Stimulated activated effector memory CD8-positive, alpha-beta T cell treated with anti-CD3 and anti-CD28 coated beads, Interleukin-12 subunit alpha, Interleukin-12 subunit beta, amount 100 ng/mL, for 72 hours (primary cell): ENCODE measurements around the gene C6orf118.
A peak's percentile ranks its signal among the peaks of the same experiment; 100 is the strongest.

ENCODE experiments used
- ATAC-seq: fragments of 150-1000 bp; cut with Tn5 transposase; 2 replicates; pipeline ENCODE4 v1.10.0; 2021
- DNase-seq, 2 donors: peaks; one replicate each; pipeline ENCODE4 v3.0.0; 2021 to 2022; ENCODE audit warnings: low spot score in 2 of 2
- H3K27ac Mint-ChIP-seq: one replicate; pipeline ENCODE4 v1.8.0; 2022; ENCODE audit warnings: mild to moderate bottlenecking, mixed read lengths
- H3K36me3 Mint-ChIP-seq: one replicate; pipeline ENCODE4 v1.8.0; 2022; ENCODE audit warnings: mild to moderate bottlenecking, mixed read lengths
- H3K4me1 Mint-ChIP-seq: one replicate; pipeline ENCODE4 v1.8.0; 2022; ENCODE audit warnings: mixed read lengths
- H3K4me3 Mint-ChIP-seq: one replicate; pipeline ENCODE4 v1.8.0; 2022; ENCODE audit warnings: mild to moderate bottlenecking, mixed read lengths
- H3K9me3 Mint-ChIP-seq: one replicate; pipeline ENCODE4 v1.8.0; 2022; ENCODE audit warnings: mixed read lengths

The C6orf118 gene

DNA sequence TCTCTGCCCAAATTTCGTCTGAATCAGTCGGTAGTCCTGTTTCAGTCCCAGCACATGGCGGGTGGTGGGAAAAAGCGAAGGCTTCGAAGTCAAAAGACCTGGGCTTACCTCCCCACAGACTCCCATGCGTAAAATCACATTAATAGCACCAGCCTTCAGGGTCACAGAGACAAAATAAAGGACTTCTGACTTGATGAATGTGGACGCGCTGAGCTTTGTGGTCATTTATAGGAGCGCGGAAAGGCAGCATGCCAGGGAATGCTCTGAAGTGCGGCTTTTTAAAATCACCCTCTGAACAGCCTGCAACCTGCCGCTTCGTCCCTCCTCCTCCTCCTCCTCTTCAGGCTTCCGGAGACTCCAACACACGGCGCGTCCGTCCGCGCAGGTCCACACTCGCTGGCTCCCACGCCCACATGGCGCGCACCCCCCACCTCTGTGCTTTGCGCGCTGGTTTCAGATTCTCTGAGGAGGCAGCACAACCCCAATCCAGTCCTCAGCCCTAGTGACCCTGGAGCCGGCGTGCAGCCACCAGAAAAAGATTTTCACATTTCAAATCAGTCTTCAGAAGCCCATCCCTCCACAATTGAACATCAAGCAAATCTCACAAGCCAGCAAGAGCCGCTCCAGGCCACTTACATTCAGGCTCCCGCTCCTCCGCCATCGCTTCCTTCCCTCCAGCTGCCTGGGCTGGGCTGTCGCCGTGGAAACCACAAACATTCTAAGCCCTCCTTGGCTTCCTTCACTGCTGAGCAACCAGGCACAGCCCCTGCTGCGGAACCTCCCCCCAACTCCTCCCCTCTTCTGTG lies at the start of gene C6orf118:
Gene C6orf118, minus strand, starts transcription at position 680 of the 806 bp plus-strand sequence. Its CDS starts 19 bp downstream, at position 661.
- no peak for ATAC-seq
- H3K4me3 Mint-ChIP-seq: peak within 1 kb of the TSS; percentile 43
- no peaks in the 10 kb centered on the region for H3K36me3 Mint-ChIP-seq
- peaks cover 8% of the 10 kb centered on the region for H3K4me1 Mint-ChIP-seq
- no peak for DNase-seq
- peaks cover 4% of the 10 kb centered on the region for H3K9me3 Mint-ChIP-seq
- no peak within 1 kb of the TSS for H3K27ac Mint-ChIP-seq

DNA sequence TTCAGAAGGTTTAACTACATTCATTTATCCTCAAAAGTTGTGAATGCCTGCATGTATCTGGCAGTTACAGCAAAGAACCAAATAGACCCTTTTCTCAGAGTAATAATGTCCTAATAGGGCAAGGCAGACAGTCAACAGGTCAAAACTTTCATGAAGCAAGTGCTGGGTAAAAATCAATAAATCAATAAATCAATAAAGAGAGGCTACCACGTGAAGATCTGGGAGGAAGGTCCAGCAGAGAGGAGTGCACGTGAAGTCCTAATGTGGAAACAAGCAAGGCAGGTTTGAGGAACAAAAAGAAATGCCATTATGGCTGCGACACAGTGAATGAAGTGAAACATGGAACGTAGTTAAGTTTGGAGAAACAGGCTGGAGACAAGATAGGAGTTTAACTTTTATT lies 36.3 kb upstream of the C6orf118 start:
- ATAC-seq (no peak), DNase-seq (no peak)
- Mint-ChIP-seq H3K36me3 (no peaks in the 10 kb centered on the region), H3K4me3 (no peak overlapping the region), H3K27ac (no peak overlapping the region), H3K9me3 (peaks cover 20% of the 10 kb centered on the region), H3K4me1 (no peaks in the 10 kb centered on the region)

DNA sequence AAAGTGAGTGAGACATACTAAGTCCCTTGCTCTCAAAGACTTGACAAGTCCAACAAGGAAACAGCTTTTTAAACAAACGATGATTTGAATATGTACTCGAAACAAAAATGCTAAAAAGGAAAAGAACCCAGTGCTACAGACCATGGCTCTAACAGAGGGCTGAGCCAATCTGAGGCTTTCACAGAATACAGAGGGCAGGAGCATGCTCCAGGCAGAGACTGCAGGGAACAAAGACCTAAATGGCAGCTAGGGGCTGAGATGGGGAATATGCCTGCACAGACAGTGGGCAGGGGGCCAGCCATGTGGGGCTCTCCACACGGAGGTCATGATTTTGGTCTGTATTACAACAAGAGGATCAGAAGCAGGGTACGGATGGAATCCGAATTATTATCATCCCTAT lies 31.1 kb upstream of the C6orf118 start:
- H3K4me3 Mint-ChIP-seq: no peak overlapping the region
- no peaks in the 10 kb centered on the region for H3K4me1 Mint-ChIP-seq
- DNase-seq (no peak), ATAC-seq (no peak)
- peaks cover 2% of the 10 kb centered on the region for H3K9me3 Mint-ChIP-seq
- no peaks in the 10 kb centered on the region for H3K36me3 Mint-ChIP-seq
- no peak overlapping the region for H3K27ac Mint-ChIP-seq

DNA sequence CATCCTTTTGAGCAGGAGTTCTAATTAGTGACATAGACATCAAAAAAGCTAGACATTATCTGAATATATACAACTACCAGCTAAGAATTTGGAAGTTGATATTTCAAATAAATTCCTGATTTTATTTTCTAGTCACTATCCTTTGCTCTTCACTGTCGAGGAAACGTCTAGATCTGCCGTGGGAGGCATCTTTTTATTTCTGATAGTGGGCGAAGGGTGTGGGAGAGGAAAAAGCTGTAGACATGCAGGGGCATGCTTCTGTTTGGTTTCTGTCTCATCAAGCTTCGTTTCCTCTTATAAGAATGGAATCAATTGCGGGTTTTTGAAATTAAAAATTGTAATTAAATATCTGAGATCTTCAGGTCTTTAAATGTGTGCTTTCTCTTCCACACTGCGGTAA lies 16.2 kb upstream of the C6orf118 start:
- no peak overlapping the region for H3K4me3 Mint-ChIP-seq
- H3K4me1 Mint-ChIP-seq: no peaks in the 10 kb centered on the region
- no peak for DNase-seq
- H3K9me3 Mint-ChIP-seq: peaks cover 3% of the 10 kb centered on the region
- H3K36me3 Mint-ChIP-seq: no peaks in the 10 kb centered on the region
- no peak overlapping the region for H3K27ac Mint-ChIP-seq
- no peak for ATAC-seq

DNA sequence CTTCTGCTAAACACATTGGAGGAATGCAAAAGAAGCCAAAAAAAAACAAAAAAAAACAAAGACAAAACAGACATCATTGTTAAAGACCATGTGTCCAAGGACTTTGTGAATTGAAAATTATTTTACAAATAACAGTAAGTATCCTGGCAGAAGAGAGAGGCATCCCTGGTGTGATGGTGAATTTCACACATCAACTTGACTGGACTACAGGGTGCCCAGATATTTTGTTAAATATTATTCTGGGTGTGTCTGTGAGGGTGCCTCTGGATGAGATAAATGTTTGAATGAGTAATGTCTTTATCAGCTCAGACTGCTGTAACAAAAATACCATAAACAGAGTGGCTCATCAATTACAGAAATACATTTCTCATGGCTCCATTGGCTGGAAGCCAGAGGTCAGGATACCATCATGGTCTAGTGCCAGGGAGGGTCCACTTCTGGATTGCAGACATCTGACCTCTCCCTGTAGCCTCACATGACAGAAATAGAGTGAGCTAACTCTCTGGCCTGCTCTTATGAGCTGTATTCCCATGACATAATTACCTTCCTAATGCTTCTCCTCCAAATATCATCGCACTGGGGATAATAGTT lies 12.2 kb upstream of the C6orf118 start:
- DNase-seq (no peak), ATAC-seq (no peak)
- Mint-ChIP-seq H3K4me3 (no peak overlapping the region), H3K27ac (no peak overlapping the region), H3K9me3 (peaks cover 7% of the 10 kb centered on the region), H3K4me1 (no peaks in the 10 kb centered on the region), H3K36me3 (no peaks in the 10 kb centered on the region)

DNA sequence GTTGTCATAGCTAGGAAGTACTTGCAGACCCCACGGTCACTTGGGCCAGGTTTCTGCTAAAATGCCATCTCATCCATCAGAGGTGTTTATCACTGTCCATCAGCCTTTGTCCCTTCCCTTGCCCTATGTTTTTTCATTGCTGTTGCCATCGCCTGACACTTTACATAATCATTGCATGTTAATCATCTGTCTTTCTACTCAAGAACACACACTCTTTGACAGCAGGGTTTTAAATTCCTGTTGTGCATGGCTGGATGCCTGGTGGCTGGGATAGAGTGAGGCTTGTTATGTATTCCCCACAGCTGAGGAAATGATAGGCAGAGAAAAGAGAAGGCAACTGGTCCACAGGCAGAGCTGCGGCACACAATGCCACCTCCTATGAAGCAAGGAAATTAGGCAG lies 11.7 kb upstream of the C6orf118 start:
- peaks cover 7% of the 10 kb centered on the region for H3K9me3 Mint-ChIP-seq
- DNase-seq: no peak
- H3K27ac Mint-ChIP-seq: no peak overlapping the region
- no peaks in the 10 kb centered on the region for H3K36me3 Mint-ChIP-seq
- no peaks in the 10 kb centered on the region for H3K4me1 Mint-ChIP-seq
- no peak for ATAC-seq
- no peak overlapping the region for H3K4me3 Mint-ChIP-seq

DNA sequence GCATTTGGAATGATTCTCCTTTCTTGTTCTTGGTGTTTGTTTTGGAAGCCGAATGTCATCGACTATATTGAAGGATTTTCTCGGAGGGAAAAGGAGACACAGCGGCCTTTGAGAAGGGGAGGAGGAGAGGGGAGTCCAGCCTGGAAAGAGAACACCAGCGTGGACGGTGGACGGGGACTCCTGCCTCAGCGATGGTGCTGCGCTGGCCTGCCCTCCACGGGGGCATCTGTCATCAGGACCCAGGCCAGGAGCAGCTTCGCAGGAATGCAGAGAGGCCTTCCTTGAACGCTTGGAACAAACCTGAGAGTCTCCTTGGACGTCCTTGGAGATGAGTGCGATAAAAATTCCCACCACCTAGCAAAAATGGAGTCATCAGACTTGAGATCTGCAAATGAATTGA lies 8.3 kb upstream of the C6orf118 start:
- H3K4me1 Mint-ChIP-seq: no peaks in the 10 kb centered on the region
- no peaks in the 10 kb centered on the region for H3K36me3 Mint-ChIP-seq
- H3K27ac Mint-ChIP-seq: no peak overlapping the region
- no peak overlapping the region for H3K4me3 Mint-ChIP-seq
- DNase-seq: no peak
- no peak for ATAC-seq
- peaks cover 12% of the 10 kb centered on the region for H3K9me3 Mint-ChIP-seq

DNA sequence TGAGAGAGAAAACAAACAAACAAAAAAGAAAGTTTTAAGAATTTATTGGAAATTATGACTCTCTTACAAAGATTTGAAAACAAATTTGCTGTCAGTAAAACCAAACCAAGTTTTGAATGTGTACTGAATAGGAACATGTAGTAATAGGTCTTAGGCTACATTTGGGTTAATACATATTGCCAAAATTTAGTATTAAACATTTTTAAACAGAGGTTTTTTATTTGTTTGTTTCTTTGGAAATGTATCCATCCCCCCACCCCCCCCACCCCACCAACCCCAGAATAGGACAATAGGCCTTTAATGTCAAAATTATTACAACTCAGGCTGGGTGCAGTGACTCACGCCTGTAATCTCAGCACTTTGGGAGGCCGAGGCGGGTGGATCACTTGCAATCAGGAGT lies 2.5 kb downstream of the C6orf118 start:
- ATAC-seq: no peak
- H3K27ac Mint-ChIP-seq: no peak overlapping the region
- H3K4me1 Mint-ChIP-seq: peaks cover 8% of the 10 kb centered on the region
- no peak overlapping the region for H3K4me3 Mint-ChIP-seq
- DNase-seq: no peak
- H3K36me3 Mint-ChIP-seq: no peaks in the 10 kb centered on the region
- H3K9me3 Mint-ChIP-seq: peaks cover 4% of the 10 kb centered on the region

DNA sequence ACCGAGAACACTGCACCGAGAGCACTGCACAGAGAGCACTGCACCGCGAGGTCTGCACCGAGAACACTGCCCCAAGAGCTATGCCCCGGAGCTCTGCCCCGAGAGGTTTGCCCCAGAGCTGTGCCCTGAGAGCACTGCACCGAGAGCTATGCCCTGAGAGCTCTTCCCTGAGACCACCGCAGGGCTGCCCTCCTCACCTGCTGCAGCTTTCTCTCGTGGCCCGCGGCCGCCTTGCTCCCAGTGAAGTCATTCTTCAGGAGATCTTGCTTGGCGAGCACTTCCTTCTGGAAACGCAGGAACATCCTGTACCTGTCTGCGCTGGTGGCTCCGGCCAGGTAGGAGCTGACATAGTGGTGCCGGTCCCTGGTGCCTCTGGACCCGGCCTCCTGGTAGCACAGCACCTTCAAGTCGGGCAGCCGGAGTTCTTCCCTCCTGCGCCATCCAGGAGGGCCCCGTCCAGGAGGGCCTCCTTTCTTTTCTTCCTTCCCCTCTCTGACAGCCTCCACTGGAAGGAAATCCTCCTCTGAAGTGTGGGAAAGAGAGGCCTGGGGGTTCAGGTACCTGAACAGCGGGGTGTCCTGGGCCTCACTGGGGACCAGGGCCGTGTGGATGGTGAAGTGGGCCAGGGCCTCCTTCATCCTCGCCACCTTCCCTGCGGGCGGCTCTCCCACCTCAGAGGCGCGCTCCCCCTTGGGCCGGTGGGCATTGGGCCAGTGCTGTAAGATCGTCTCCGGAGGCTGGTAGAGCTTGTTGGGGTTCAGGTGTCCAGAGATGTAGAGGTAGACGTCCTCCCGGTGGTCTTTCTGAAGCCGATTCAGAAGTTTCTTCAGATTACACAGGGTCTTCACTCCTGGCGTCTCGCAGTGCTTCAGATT lies 7.8 kb downstream of the C6orf118 start:
- no peak overlapping the region for H3K4me3 Mint-ChIP-seq
- no peak overlapping the region for H3K27ac Mint-ChIP-seq
- ATAC-seq (no peak), DNase-seq (no peak)
- H3K4me1 Mint-ChIP-seq: no peaks in the 10 kb centered on the region
- H3K36me3 Mint-ChIP-seq: no peaks in the 10 kb centered on the region
- peaks cover 7% of the 10 kb centered on the region for H3K9me3 Mint-ChIP-seq

DNA sequence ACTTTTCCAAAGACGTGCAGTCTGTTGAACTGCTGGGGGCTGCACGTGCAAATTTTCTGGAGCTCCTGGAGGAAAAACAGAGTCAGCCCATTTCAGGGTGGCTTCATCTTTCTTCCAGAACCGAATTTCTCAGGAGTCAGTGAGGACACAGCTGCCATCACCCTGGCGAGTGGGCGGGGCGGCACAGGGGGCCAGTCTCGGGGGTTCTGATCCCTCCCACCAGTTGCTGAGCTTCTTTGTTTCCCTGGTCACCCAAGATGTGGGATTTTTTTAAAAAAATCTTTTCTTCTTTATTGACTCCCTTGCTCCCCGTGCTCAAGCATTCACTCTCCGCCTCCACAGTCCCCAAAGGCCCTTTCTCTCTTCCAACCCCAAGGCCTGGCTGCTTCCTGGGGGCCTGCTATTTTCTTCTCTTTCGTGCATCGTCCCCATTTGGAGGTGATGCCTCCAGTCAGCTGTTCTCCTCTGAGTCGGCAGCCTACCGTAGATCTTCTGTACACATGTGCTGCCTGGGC lies 8.9 kb downstream of the C6orf118 start:
- no peak overlapping the region for H3K4me3 Mint-ChIP-seq
- peaks cover 10% of the 10 kb centered on the region for H3K9me3 Mint-ChIP-seq
- no peak for ATAC-seq
- no peak overlapping the region for H3K27ac Mint-ChIP-seq
- DNase-seq: no peak
- H3K36me3 Mint-ChIP-seq: no peaks in the 10 kb centered on the region
- H3K4me1 Mint-ChIP-seq: no peaks in the 10 kb centered on the region

DNA sequence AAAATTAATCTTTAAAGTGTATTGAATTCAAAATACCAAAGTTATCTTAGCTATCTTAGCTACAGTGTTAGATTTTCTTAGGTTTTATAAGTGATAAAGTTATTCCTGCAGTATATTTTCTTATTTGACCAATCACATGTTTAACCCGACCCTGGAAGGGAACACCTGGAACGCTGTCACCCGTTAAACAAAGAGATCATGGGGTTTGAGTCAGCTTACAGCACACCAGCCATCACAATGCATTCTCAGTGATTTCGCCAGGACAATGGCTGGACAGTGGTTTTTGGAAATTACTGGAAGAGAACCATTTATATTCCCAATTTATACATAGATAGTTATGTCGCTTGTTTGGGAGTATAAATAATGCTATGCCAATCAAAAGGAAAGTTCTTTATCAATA lies 10.5 kb downstream of the C6orf118 start:
- Mint-ChIP-seq H3K4me3 (no peak overlapping the region), H3K36me3 (no peaks in the 10 kb centered on the region), H3K4me1 (no peaks in the 10 kb centered on the region), H3K27ac (no peak overlapping the region), H3K9me3 (peaks cover 10% of the 10 kb centered on the region)
- ATAC-seq (no peak), DNase-seq (no peak)

DNA sequence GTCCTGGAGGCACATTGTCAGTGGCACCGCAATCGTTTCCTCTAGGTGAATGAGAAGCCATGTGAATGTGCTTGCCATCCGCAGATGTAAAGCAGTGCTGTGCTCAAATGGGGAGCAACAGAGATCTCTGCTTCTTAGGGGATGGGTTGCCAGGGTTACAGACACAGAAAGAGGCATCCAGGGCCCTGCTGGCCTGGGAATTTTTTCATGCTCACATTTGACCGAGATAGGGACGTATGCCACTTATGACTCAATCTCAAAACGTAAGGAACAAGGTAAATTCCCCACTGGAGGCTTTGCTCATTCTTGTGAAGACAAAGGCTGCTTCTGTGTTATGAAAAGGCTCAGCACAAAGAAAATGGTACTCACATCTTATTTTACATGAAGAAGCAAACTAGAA lies 11.0 kb downstream of the C6orf118 start:
- H3K4me1 Mint-ChIP-seq: no peaks in the 10 kb centered on the region
- ATAC-seq (no peak), DNase-seq (no peak)
- no peak overlapping the region for H3K27ac Mint-ChIP-seq
- peaks cover 10% of the 10 kb centered on the region for H3K9me3 Mint-ChIP-seq
- H3K36me3 Mint-ChIP-seq: no peaks in the 10 kb centered on the region
- no peak overlapping the region for H3K4me3 Mint-ChIP-seq

DNA sequence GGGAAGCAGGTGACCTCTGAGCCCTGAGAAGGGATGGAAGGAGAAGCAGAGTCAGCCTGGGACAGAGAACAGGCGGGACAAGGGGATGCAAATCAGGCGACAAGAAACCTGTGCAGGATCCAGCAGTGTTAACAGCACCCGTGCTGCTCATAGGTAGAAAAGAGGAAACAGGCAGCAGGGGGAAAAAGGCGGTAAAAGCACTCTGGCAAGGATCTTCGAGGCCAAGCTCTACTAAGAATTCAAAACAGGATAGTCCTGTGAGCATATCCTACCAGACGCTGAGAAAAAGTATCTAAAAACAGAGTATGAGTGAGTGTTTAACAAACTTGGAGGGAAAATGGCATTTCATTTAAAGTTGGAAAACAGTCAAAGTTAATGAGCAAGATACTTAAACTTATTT lies 16.7 kb downstream of the C6orf118 start:
- ATAC-seq (no peak), DNase-seq (no peak)
- no peaks in the 10 kb centered on the region for H3K4me1 Mint-ChIP-seq
- H3K4me3 Mint-ChIP-seq: no peak overlapping the region
- H3K36me3 Mint-ChIP-seq: no peaks in the 10 kb centered on the region
- peaks cover 16% of the 10 kb centered on the region for H3K9me3 Mint-ChIP-seq
- no peak overlapping the region for H3K27ac Mint-ChIP-seq

DNA sequence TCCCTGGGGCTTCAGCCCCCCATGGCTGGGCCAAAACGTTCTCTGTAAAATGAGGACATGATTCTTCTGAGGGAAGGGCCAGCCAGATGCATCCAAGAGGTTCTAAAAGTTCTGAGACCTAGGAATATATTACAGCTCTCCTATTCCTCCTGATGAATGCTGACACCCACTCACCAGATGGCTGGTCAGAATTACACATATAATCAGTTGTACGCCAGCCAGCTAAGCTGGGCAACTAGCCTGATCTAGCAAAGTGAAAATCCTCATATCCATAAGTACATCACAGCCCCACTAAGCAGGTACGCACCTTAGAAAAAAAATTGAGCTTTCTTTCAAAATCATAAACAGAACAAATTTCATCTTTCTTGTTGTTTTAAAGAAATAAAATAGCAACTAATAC lies 34.8 kb downstream of the C6orf118 start:
- H3K36me3 Mint-ChIP-seq: no peaks in the 10 kb centered on the region
- H3K9me3 Mint-ChIP-seq: peaks cover 15% of the 10 kb centered on the region
- ATAC-seq (no peak), DNase-seq (no peak)
- no peaks in the 10 kb centered on the region for H3K4me1 Mint-ChIP-seq
- no peak overlapping the region for H3K4me3 Mint-ChIP-seq
- no peak overlapping the region for H3K27ac Mint-ChIP-seq

DNA sequence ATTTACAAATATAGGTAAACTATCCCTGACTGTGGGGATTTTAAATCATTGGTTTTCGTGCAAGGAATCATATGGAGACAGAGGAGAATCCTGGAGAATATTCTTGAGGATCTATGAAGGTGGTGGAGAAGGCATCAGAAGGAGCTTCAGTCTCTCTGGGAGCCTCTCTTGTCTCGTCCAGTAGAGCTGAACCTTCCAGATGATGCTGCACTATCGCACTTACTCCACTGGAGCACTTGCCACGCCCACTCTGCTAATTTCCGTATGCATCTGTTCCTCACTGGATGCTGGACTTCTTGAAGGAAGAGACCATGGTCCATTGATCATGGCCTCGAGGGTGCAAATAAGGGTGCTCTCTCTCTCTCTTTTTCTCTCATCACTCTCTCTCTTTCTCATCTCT lies 36.8 kb downstream of the C6orf118 start:
- Mint-ChIP-seq H3K9me3 (peaks cover 12% of the 10 kb centered on the region), H3K36me3 (no peaks in the 10 kb centered on the region), H3K27ac (no peak overlapping the region), H3K4me1 (no peaks in the 10 kb centered on the region), H3K4me3 (no peak overlapping the region)
- ATAC-seq: no peak
- no peak for DNase-seq
